ENCODE data around the gene LACRT. TPM values are rescaled to one million over a fixed set of nuclear protein-coding genes. Genes with fewer than 3 reads are reported as not detected.

The LACRT gene
- total and polyA plus RNA-seq, 9 of the 15 experiments (the other 6 are each of a cell fraction or from before 2014, with no cell fraction given): not detected

DNA sequence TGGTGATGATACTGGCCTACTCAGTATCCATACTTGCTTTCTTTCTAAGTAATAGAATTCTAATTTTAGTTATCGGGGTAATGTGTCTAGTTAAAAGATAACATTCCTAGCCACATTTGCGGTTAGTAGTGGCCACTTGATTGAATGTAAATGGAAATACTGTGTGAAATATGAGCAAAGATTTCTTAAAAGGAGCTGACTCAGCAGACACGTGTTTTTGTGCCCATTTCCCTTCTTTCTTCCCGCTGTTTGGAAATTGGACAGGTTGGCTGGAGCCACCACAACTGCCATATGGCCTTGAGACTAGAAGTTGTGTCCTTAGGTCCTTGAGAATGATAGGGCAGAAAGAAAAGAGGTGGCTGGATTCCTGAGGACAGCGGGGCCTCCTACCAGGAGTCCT, 33.2 kb upstream of the LACRT start (continued):
- TF ChIP-seq SAP30 (IDR thresholded peaks at IDR 0.05; ENCODE audit: borderline replicate concordance, insufficient read depth, low read depth, low read length, poor library complexity, severe bottlenecking): no peak
- no peak for TF ChIP-seq KDM2B (CRISPR knock-in tag; IDR thresholded peaks at IDR 0.05)
- peak; percentile 82 for TF ChIP-seq MAFG (tag; conservative IDR thresholded peaks at IDR 0.05)
- TF ChIP-seq FOXJ2 (tag; IDR thresholded peaks at IDR 0.05): no peak
- no peak for TF ChIP-seq CREM (IDR thresholded peaks at IDR 0.05; ENCODE audit: low read depth)
- no peak for TF ChIP-seq FOS (IDR thresholded peaks at IDR 0.05; ENCODE audit: extremely low read depth, insufficient read length)
- peak; percentile 85 for TF ChIP-seq C11orf30 (IDR thresholded peaks at IDR 0.05; ENCODE audit: low read depth)
- TF ChIP-seq CBFA2T2 (conservative IDR thresholded peaks at IDR 0.05): no peak
- no peak for TF ChIP-seq RBM25 (IDR thresholded peaks at IDR 0.05; ENCODE audit: low read depth, low read length, severe bottlenecking)
- no peak for TF ChIP-seq ETS1 (conservative IDR thresholded peaks at IDR 0.05; ENCODE audit: control insufficient read depth, low read depth, low read length)
- TF ChIP-seq, protein P1, sequence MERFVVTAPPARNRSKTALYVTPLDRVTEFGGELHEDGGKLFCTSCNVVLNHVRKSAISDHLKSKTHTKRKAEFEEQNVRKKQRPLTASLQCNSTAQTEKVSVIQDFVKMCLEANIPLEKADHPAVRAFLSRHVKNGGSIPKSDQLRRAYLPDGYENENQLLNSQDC (CRISPR knock-in tag; IDR thresholded peaks at IDR 0.05): no peak
- TF ChIP-seq STAG1 (CRISPR knock-in tag; IDR thresholded peaks at IDR 0.05; ENCODE audit: borderline replicate concordance): no peak
- no peak for TF ChIP-seq ZNF780A (CRISPR knock-in tag; IDR thresholded peaks at IDR 0.05)
- TF ChIP-seq MAFF (IDR thresholded peaks at IDR 0.05; ENCODE audit: low read length): peak; percentile 87

All from K562 (cell line).